ENCODE data around the gene TTC22.

TTC22 gene

DNA sequence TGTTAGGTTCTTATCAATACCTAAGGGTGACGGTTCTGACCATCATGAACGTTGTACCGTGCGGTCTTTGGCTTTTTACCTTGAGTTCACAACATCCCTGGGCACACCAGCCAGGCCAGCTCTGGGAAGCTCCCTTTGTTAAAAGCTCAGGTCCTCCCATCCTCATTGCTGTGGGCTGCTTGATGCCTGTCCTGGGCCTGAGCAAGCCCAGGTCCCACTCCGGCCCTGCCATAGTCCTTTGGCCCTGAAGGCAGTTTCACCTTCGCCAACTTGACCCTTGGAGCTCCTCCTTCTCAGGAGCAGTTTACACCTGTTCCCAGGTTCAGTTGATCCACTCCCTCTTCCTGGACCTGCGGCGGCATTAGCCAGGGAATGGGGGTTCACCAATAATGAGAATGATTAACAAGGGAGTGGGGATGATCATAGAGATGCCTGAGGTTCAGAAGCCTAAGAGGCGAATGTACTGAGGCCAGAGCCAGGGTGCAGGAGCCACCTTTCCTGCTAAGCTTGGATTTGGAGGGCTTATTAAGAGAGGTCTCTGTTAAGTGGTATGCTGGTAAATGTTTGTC, 45.7 kb upstream of the TTC22 start:
- no peak for TF ChIP-seq CTCF (IDR thresholded peaks at IDR 0.05; ENCODE audit: control insufficient read depth, insufficient read depth, low read depth, low read length, missing control alignments)
- no peak for DNase-seq (ENCODE audit: low read depth)
- H3K4me3 ChIP-seq (ENCODE audit: control insufficient read depth, low read depth, low read length): no peak overlapping the region

DNA sequence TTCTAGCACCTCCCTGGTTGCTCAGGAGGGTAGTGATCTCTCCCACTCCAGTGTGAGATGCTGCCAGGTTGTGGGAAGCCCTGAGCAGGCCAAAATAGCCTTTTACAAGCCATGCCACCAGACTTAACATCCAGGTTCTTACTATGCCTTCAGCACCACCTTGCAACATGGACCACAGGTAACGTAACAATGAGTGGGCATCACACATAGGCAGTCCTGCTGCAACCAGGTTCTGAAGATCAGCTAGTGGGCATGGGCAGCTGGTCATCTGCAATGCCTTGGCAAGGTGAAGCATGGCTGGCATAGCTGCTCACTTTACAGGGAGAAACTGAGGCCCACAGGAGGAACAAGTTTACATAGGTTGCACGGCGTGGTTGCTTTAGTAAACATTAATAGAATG, 45.2 kb upstream of the TTC22 start:
- no peak for DNase-seq (ENCODE audit: low read depth)
- no peak overlapping the region for H3K4me3 ChIP-seq (ENCODE audit: control insufficient read depth, low read depth, low read length)
- no peak for TF ChIP-seq CTCF (IDR thresholded peaks at IDR 0.05; ENCODE audit: control insufficient read depth, insufficient read depth, low read depth, low read length, missing control alignments)

DNA sequence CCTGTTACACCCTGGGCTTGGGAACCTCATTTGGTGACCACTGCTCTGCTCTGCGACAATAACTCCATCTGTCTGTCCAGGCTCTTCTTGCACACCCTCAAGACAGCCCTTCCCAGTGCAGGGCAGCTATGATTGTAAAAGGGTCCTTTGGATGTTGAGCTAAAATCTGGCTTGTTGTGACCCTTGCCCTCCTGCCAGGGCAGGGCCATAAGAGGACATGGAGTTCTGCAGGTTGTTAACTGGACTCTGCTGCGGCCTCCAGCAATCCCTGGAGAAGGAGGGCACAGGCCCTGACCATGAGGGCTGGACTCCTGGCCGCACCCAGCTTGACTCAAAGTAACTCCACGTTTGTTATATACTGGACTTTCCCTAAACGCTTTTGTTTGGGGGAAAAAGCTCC, 44.6 kb upstream of the TTC22 start:
- DNase-seq (ENCODE audit: low read depth): no peak
- TF ChIP-seq CTCF (IDR thresholded peaks at IDR 0.05; ENCODE audit: control insufficient read depth, insufficient read depth, low read depth, low read length, missing control alignments): no peak
- no peak overlapping the region for H3K4me3 ChIP-seq (ENCODE audit: control insufficient read depth, low read depth, low read length)

GRCh38 chr1:54844564-54844963, 43.4 kb upstream of the TTC22 start:
- no peak for TF ChIP-seq CTCF (IDR thresholded peaks at IDR 0.05; ENCODE audit: control insufficient read depth, insufficient read depth, low read depth, low read length, missing control alignments)
- H3K4me3 ChIP-seq (ENCODE audit: control insufficient read depth, low read depth, low read length): no peak overlapping the region
- DNase-seq (ENCODE audit: low read depth): no peak

DNA sequence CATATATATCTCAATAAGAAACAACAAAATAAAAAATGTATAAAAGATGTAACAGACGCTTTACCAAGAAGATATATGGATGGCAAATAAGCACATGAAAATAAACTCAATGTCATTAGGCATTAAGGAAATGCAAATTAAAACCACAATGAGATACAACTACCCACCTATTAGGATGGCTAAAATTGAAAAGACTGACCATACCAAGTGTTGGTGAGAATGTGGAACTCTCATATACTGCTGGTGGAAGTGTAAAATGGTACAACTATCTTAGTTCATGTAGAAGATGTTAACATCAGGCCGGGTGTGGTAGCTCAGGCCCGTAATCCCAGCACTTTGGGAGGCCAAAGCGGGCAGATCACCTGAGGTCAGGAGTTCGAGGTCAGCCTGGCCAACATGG, 42.3 kb upstream of the TTC22 start:
- no peak for TF ChIP-seq CTCF (IDR thresholded peaks at IDR 0.05; ENCODE audit: control insufficient read depth, insufficient read depth, low read depth, low read length, missing control alignments)

GRCh38 chr1:54842963-54843362, 41.8 kb upstream of the TTC22 start:
- H3K4me3 ChIP-seq (ENCODE audit: control insufficient read depth, low read depth, low read length): no peak overlapping the region
- TF ChIP-seq CTCF (IDR thresholded peaks at IDR 0.05; ENCODE audit: control insufficient read depth, insufficient read depth, low read depth, low read length, missing control alignments): no peak
- no peak for DNase-seq (ENCODE audit: low read depth)

More for the DNA sequence above, 42.3 kb upstream of the TTC22 start:
- DNase-seq (ENCODE audit: low read depth): no peak
- no peak overlapping the region for H3K4me3 ChIP-seq (ENCODE audit: control insufficient read depth, low read depth, low read length)

Measured in AG09309 (cell line).